ENCODE measurements around the gene SMARCD2. TPM values are rescaled to one million over a fixed set of nuclear protein-coding genes. Genes with fewer than 3 reads are reported as not detected.

The SMARCD2 gene
- polyA plus RNA-seq, 1 donor from 2014 or later: 33.2 TPM

GRCh38 chr17:63785556-63785955 lies 56.9 kb downstream of the SMARCD2 start:
- H3K9ac ChIP-seq (ENCODE audit: low read length): no peak overlapping the region
- no peak overlapping the region for H2AFZ ChIP-seq (ENCODE audit: low read depth, low read length)
- no peaks in the 10 kb centered on the region for H4K20me1 ChIP-seq (ENCODE audit: insufficient read depth)
- H3K27ac ChIP-seq (ENCODE audit: low read length): no peak overlapping the region
- H3K4me2 ChIP-seq (ENCODE audit: low read length): no peak overlapping the region
- H3K9me2 ChIP-seq (ENCODE audit: insufficient read depth, low read length): no peaks in the 10 kb centered on the region
- TF ChIP-seq REST (IDR thresholded peaks at IDR 0.05; ENCODE audit: borderline replicate concordance): no peak
- no peak for TF ChIP-seq SMC3 (conservative IDR thresholded peaks at IDR 0.05; ENCODE audit: poor library complexity)
- TF ChIP-seq EZH2 (IDR thresholded peaks at IDR 0.05; ENCODE audit: borderline replicate concordance, insufficient read depth, low read length, poor library complexity, severe bottlenecking): no peak
- no peak for TF ChIP-seq RAD21 (conservative IDR thresholded peaks at IDR 0.05)
- TF ChIP-seq CTCF (IDR thresholded peaks at IDR 0.05; ENCODE audit: poor library complexity, severe bottlenecking): no peak
- TF ChIP-seq MXI1 (conservative IDR thresholded peaks at IDR 0.05; ENCODE audit: poor library complexity, severe bottlenecking): no peak
- no peak for TF ChIP-seq TAF1 (IDR thresholded peaks at IDR 0.05; ENCODE audit: low read depth)
- TF ChIP-seq EP300 (conservative IDR thresholded peaks at IDR 0.05; ENCODE audit: poor library complexity, severe bottlenecking): no peak
- no peaks in the 10 kb centered on the region for H3F3A ChIP-seq (ENCODE audit: insufficient read depth, low read length, poor library complexity, severe bottlenecking)
- H3K36me3 ChIP-seq (ENCODE audit: insufficient read depth, low read length): no peaks in the 10 kb centered on the region
- H3K4me3 ChIP-seq (ENCODE audit: low read length): no peak overlapping the region
- no peaks in the 10 kb centered on the region for H3K27me3 ChIP-seq (ENCODE audit: insufficient read depth, low read depth, low read length)
- H3K9me3 ChIP-seq (ENCODE audit: low read length): no peaks in the 10 kb centered on the region
- peaks cover 34% of the 10 kb centered on the region for H3K79me2 ChIP-seq (replicated peaks; ENCODE audit: insufficient read depth, low read length)

GRCh38 chr17:63783522-63783921 lies 59.0 kb downstream of the SMARCD2 start:
- Histone ChIP-seq H3K9me2 (ENCODE audit: insufficient read depth, low read length) (no peaks in the 10 kb centered on the region), H3K4me2 (ENCODE audit: low read length) (no peak overlapping the region), H3F3A (ENCODE audit: insufficient read depth, low read length, poor library complexity, severe bottlenecking) (no peaks in the 10 kb centered on the region), H3K79me2 (replicated peaks; ENCODE audit: insufficient read depth, low read length) (peaks cover 54% of the 10 kb centered on the region), H3K27ac (ENCODE audit: low read length) (no peak overlapping the region), H3K36me3 (ENCODE audit: insufficient read depth, low read length) (no peaks in the 10 kb centered on the region), H3K9ac (ENCODE audit: low read length) (no peak overlapping the region), H3K9me3 (ENCODE audit: low read length) (no peaks in the 10 kb centered on the region), H3K4me3 (ENCODE audit: low read length) (no peak overlapping the region), H3K27me3 (ENCODE audit: insufficient read depth, low read depth, low read length) (no peaks in the 10 kb centered on the region), H2AFZ (ENCODE audit: low read depth, low read length) (no peak overlapping the region), H4K20me1 (ENCODE audit: insufficient read depth) (no peaks in the 10 kb centered on the region)
- TF ChIP-seq TAF1 (IDR thresholded peaks at IDR 0.05; ENCODE audit: low read depth) (no peak), EP300 (conservative IDR thresholded peaks at IDR 0.05; ENCODE audit: poor library complexity, severe bottlenecking) (no peak), SMC3 (conservative IDR thresholded peaks at IDR 0.05; ENCODE audit: poor library complexity) (no peak), REST (IDR thresholded peaks at IDR 0.05; ENCODE audit: borderline replicate concordance) (no peak), EZH2 (IDR thresholded peaks at IDR 0.05; ENCODE audit: borderline replicate concordance, insufficient read depth, low read length, poor library complexity, severe bottlenecking) (no peak), POLR2AphosphoS5 (IDR thresholded peaks at IDR 0.05) (no peak), RAD21 (conservative IDR thresholded peaks at IDR 0.05) (no peak), CTCF (IDR thresholded peaks at IDR 0.05; ENCODE audit: poor library complexity, severe bottlenecking) (no peak), MXI1 (conservative IDR thresholded peaks at IDR 0.05; ENCODE audit: poor library complexity, severe bottlenecking) (no peak)

Measured in neural cell (in vitro differentiated cells).